Spleen (tissue), 7 donors: Measurements from ENCODE around the gene TMEM174.

ENCODE experiments used
- POLR2A ChIP-seq, 3 donors: fragments of 450-650 bp; IDR thresholded peaks; one replicate each; pipeline ENCODE4 v1.5.1; 2017; ENCODE audit warnings: antibody characterized with exemption in 3 of 3, mild to moderate bottlenecking in 1 of 3
- POLR2AphosphoS5 ChIP-seq, 3 donors: sonication (generic); formaldehyde crosslinking; IDR thresholded peaks; one replicate each; pipeline ENCODE4 v1.5.1; 2017; ENCODE audit warnings: antibody characterized with exemption in 3 of 3
- TF ChIP-seq, protein P1 (sequence below), 11 experiments: fragments of 200-600 bp in 7 of 11; fragments of 450-650 bp in 4 of 11; sonication (generic) in 4 of 11; IDR thresholded peaks in 8 of 11; conservative IDR thresholded peaks in 3 of 11; 1 replicate in 7 of 11; 2 replicates in 4 of 11; pipeline versions ENCODE4 v1.4.0 to v1.8.0; 2016 to 2021; ENCODE audit warnings: antibody characterized with exemption in 11 of 11, inconsistent platforms in 4 of 11, mild to moderate bottlenecking in 1 of 11
- donor health status: DM: no; HTN: no; CAD: no; lungs with moderate emphysema.
- donor health status: DM: no; HTN: no; CAD: no.
- donor health status: DM: no; HTN: no; CAD: no.

DNA sequence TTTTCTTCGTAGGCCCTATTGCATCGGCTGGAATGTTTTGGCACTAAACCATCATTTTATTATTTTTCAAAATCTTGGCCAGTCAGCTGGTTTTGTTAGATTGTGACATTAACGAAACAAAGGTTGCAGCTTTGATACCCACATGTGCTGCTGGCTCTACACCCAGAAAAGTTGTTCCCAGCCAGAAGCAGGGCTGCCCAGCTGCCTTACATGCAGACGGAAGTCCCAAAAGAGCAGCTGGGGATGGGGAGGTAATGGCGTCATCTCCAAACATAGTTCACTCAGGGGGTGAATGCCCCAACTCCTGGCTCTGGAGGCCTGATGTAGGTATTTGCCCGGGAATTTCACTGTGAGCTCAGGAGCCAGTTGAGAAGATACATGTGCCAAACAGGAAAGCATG lies 29.3 kb upstream of the TMEM174 start:
- TF ChIP-seq, protein P1, sequence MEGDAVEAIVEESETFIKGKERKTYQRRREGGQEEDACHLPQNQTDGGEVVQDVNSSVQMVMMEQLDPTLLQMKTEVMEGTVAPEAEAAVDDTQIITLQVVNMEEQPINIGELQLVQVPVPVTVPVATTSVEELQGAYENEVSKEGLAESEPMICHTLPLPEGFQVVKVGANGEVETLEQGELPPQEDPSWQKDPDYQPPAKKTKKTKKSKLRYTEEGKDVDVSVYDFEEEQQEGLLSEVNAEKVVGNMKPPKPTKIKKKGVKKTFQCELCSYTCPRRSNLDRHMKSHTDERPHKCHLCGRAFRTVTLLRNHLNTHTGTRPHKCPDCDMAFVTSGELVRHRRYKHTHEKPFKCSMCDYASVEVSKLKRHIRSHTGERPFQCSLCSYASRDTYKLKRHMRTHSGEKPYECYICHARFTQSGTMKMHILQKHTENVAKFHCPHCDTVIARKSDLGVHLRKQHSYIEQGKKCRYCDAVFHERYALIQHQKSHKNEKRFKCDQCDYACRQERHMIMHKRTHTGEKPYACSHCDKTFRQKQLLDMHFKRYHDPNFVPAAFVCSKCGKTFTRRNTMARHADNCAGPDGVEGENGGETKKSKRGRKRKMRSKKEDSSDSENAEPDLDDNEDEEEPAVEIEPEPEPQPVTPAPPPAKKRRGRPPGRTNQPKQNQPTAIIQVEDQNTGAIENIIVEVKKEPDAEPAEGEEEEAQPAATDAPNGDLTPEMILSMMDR (IDR thresholded peaks at IDR 0.05 in 8 of 11, conservative IDR thresholded peaks at IDR 0.05 in 3 of 11), result no peak
- no peak for TF ChIP-seq POLR2AphosphoS5 (IDR thresholded peaks at IDR 0.05)
- TF ChIP-seq POLR2A (IDR thresholded peaks at IDR 0.05), result no peak
